Upper lobe of left lung (tissue), 4 donors: ENCODE data around the gene ARPC1A.
"Not testable (repeated sequence)": the region's sequence is repeated elsewhere in the genome, so short reads cannot be mapped to it uniquely, and the experiment has no call there.

Experiments
- EP300 ChIP-seq, 4 donors: sonication (generic); formaldehyde crosslinking; IDR thresholded peaks; one replicate each; pipeline ENCODE4 v1.5.1; 2017; ENCODE audit warnings: antibody characterized with exemption in 4 of 4, control low read depth in 2 of 4
- POLR2A ChIP-seq, 4 donors: fragments of 450-650 bp; IDR thresholded peaks; one replicate each; pipeline ENCODE4 v1.5.1; 2016 to 2017; ENCODE audit warnings: antibody characterized with exemption in 4 of 4, mild to moderate bottlenecking in 2 of 4
- POLR2AphosphoS5 ChIP-seq, 2 donors: sonication (generic); formaldehyde crosslinking; IDR thresholded peaks; one replicate each; pipeline ENCODE4 v1.5.1; 2017; ENCODE audit warnings: antibody characterized with exemption in 2 of 2

DNA sequence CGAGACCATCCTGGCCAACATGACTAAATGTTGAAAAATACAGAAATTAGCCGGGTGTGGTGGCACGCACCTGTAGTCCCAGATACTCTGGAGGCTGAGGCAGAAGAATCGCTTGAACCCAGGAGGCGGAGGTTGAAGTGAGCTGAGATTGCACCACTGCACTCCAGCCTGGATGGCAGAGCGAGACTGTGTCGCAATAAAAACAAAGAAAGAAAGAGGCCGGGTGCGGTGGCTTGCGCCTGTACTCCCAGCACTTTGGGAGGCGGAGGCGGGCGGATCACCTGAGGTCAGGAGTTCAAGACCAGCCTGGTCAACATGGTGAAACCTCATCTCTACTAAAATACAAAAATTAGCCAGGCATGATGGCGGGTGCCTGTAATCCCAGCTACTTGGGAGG is 61.5 kb downstream of the ARPC1A start:
- not testable (repeated sequence) for TF ChIP-seq POLR2AphosphoS5, POLR2A, EP300 (IDR thresholded peaks at IDR 0.05)
